A549 (cell line): Measurements from ENCODE around the gene IRF9. TPM values are rescaled to one million over a fixed set of nuclear protein-coding genes. Genes with fewer than 3 reads are reported as not detected.

Source experiments
- ATAC-seq, 2 experiments: fragments of 200-7000 bp in 1 of 2; fragments of >200 bp in 1 of 2; cut with Nextera tagmentation in 1 of 2; cut with Tn5 transposase in 1 of 2; 3 replicates each; pipeline versions ENCODE4 v1.8.0 to v1.9.1; 2018 to 2020; ENCODE audit warnings: mild to moderate bottlenecking in 1 of 2, moderate library complexity in 1 of 2
- CTCF ChIA-PET: fragments of 300-600 bp; sonication (Branson Sonifier 250); formaldehyde crosslinking; extraction: SDS; loops from one replicate; lab custom pipeline; 2021; ENCODE audit warnings: antibody characterized with exemption, inconsistent platforms; lab: Yijun Ruan, JAX
- POLR2A ChIA-PET: fragments of 350-600 bp; formaldehyde crosslinking; extraction: SDS; loops from one replicate; lab custom pipeline; 2021; ENCODE audit warnings: antibody characterized with exemption, inconsistent platforms; lab: Yijun Ruan, JAX
- DNase-seq, 2 experiments: peaks; one replicate each; pipeline versions ENCODE4 v3.0.0 to v3.0.0-alpha.2; 2011 to 2016; ENCODE audit warnings: low read depth in 1 of 2, low spot score in 1 of 2
- FAIRE-seq: peaks from 2 replicates; lab custom pipeline; 2011; peaks lifted over from hg19 to GRCh38; lab: Jason Lieb, UNC
- H3K27ac ChIP-seq, 2 experiments: fragments of >200 bp; sonication (Bioruptor Twin); formaldehyde crosslinking; 3 replicates each; pipeline ENCODE4 v1.5.1; 2016 to 2017
- H3K4me1 ChIP-seq: fragments of >200 bp; sonication (Bioruptor Twin); formaldehyde crosslinking; 3 replicates; pipeline ENCODE4 v1.6.1; 2016
- H3K4me2 ChIP-seq: fragments of >200 bp; sonication (Bioruptor Twin); formaldehyde crosslinking; 3 replicates; pipeline ENCODE4 v1.6.1; 2016
- H3K4me3 ChIP-seq: fragments of >200 bp; sonication (Bioruptor Twin); formaldehyde crosslinking; 3 replicates; pipeline ENCODE4 v1.5.1; 2016
- H3K9me3 ChIP-seq: fragments of >200 bp; sonication (Bioruptor Twin); formaldehyde crosslinking; 3 replicates; pipeline ENCODE4 v1.6.1; 2016
- CBX8 ChIP-seq: fragments of 200-600 bp; sonication (generic); IDR thresholded peaks from 2 replicates; pipeline ENCODE4 v1.6.1; 2016
- CHD4 ChIP-seq: fragments of 200-600 bp; sonication (generic); IDR thresholded peaks from 2 replicates; pipeline ENCODE4 v1.6.1; 2016; ENCODE audit warnings: antibody characterized with exemption, mild to moderate bottlenecking, borderline replicate concordance
- CTCF ChIP-seq: fragments of >200 bp; sonication (Bioruptor Twin); formaldehyde crosslinking; IDR thresholded peaks from 3 replicates; pipeline ENCODE4 v1.5.1; 2016
- E2F6 ChIP-seq: IDR thresholded peaks from 2 replicates; pipeline ENCODE4 v1.6.1; 2012; ENCODE audit warnings: low read depth, borderline replicate concordance
- EHF ChIP-seq: fragments of 250-450 bp; sonication (Bioruptor Pico); IDR thresholded peaks from 2 replicates; pipeline ENCODE4 v1.5.0; 2020; ENCODE audit warnings: mild to moderate bottlenecking
- ELK1 ChIP-seq: fragments of 150-350 bp; IDR thresholded peaks from 2 replicates; pipeline ENCODE4 v1.6.1; 2014; ENCODE audit warnings: low read depth, mild to moderate bottlenecking, low read length
- EP300 ChIP-seq, 2 experiments: fragments of >200 bp; sonication (Bioruptor Twin); formaldehyde crosslinking; IDR thresholded peaks; 2 replicates in 1 of 2; 3 replicates in 1 of 2; pipeline ENCODE4 v1.6.1; 2016 to 2017
- ESRRA ChIP-seq: fragments of 150-350 bp; IDR thresholded peaks from 2 replicates; pipeline ENCODE4 v1.6.1; 2014; ENCODE audit warnings: mild to moderate bottlenecking, low read length, borderline replicate concordance
- FOSL2 ChIP-seq, 2 experiments: fragments of 450-650 bp in 1 of 2; fragments of >200 bp in 1 of 2; sonication (Bioruptor Twin) in 1 of 2; formaldehyde crosslinking; IDR thresholded peaks; 2 replicates each; pipeline versions ENCODE4 v1.5.0 to v1.6.1; 2016 to 2020; ENCODE audit warnings: mild to moderate bottlenecking in 1 of 2, moderate library complexity in 1 of 2
- HMGXB4 ChIP-seq: fragments of 250-450 bp; sonication (Bioruptor Pico); IDR thresholded peaks from 2 replicates; pipeline ENCODE4 v1.5.0; 2021; ENCODE audit warnings: mild to moderate bottlenecking, moderate library complexity, borderline replicate concordance
- HOXA7 ChIP-seq: fragments of 250-450 bp; sonication (Bioruptor Pico); IDR thresholded peaks from 2 replicates; pipeline ENCODE4 v1.5.0; 2020; ENCODE audit warnings: mild to moderate bottlenecking, moderate library complexity
- JUNB ChIP-seq: fragments of >200 bp; sonication (Bioruptor Twin); formaldehyde crosslinking; IDR thresholded peaks from 2 replicates; pipeline ENCODE4 v1.6.1; 2016
- MYC ChIP-seq: IDR thresholded peaks from 2 replicates; pipeline ENCODE4 v1.6.1; 2012; ENCODE audit warnings: mild to moderate bottlenecking, inconsistent platforms, low read length, improper control_type of control experiment, borderline replicate concordance
- POLR2AphosphoS2 ChIP-seq: conservative IDR thresholded peaks from 2 replicates; pipeline ENCODE4 v1.6.1; 2012; ENCODE audit warnings: low read length, improper control_type of control experiment, inconsistent platforms
- RFX5 ChIP-seq: fragments of 450-650 bp; IDR thresholded peaks from 2 replicates; pipeline ENCODE4 v1.7.1; 2014; ENCODE audit warnings: antibody characterized with exemption, mild to moderate bottlenecking, moderate library complexity
- RNF2 ChIP-seq: fragments of 200-600 bp; sonication (generic); IDR thresholded peaks from 2 replicates; pipeline ENCODE4 v1.6.1; 2016; ENCODE audit warnings: low read depth, mild to moderate bottlenecking, antibody characterized with exemption, moderate library complexity, borderline replicate concordance
- SREBF2 ChIP-seq: fragments of 450-650 bp; IDR thresholded peaks from 2 replicates; pipeline ENCODE4 v1.6.1; 2014; ENCODE audit warnings: mild to moderate bottlenecking, moderate library complexity
- ZSCAN20 ChIP-seq: fragments of 250-450 bp; sonication (Bioruptor Pico); IDR thresholded peaks from 2 replicates; pipeline ENCODE4 v1.8.0; 2022; ENCODE audit warnings: mild to moderate bottlenecking, moderate library complexity
- WGBS: methylation state at CpG from one replicate; pipeline ENCODE4 v1.1.6; 2017; ENCODE audit errors: missing lambda C conversion rate; 5-methylcytosine and 5-hydroxymethylcytosine counted together
- polyA plus RNA-seq, 4 experiments: library from polyadenylated mRNA; depleted of rRNA in 3 of 4; stranded (reverse); fragments of >200 nt; fragmentation: RNase III in 1 of 4; extraction: RNeasy Plus Mini Kit Qiagen cat#74134 plus additional on column Dnase treatment in 1 of 4; gene quantifications; 2 replicates in 3 of 4; 3 replicates in 1 of 4; pipeline ENCODE4 v1.2.3, GENCODE V29; 2011 to 2017

Gene IRF9
- polyA plus RNA-seq, 2 of the 4 experiments (the other 2 are of a cell fraction): 19.0 to 23.1 TPM

- ChIA-PET POLR2A (no interaction called here), CTCF (interaction anchor here (0.7 to 1.6 kb wide), 5 partner anchors 11 to 39 kb away, joined by 3 read pairs; partner anchors contain the start of genes EMC9 and IRF9)
- 84% methylated on average over 8 of the region's 8 CpGs for WGBS
- H3K9me3 ChIP-seq: no peaks in the 10 kb centered on the region
- no peak for DNase-seq
- ATAC-seq: no peak
- no peak for TF ChIP-seq HMGXB4 (CRISPR knock-in tag)
- TF ChIP-seq E2F6: no peak
- TF ChIP-seq CHD4: no peak
- no peak for TF ChIP-seq ESRRA
- no peak for TF ChIP-seq MYC
- no peak for TF ChIP-seq CTCF
- TF ChIP-seq SREBF2: no peak
- TF ChIP-seq POLR2AphosphoS2: no peak
- no peak for TF ChIP-seq EHF (CRISPR knock-in tag)
- no peak for TF ChIP-seq EP300 (IDR thresholded peaks at IDR 0.05)
- no peak overlapping the region for H3K4me3 ChIP-seq
- no peak for FAIRE-seq
- H3K4me2 ChIP-seq: no peak overlapping the region
- no peak overlapping the region for H3K27ac ChIP-seq
- H3K4me1 ChIP-seq: no peaks in the 10 kb centered on the region
Measured at GRCh38 chr14:24129410-24129998, 31.6 kb upstream of the IRF9 start.

- no peak within 1 kb of the TSS for H3K27ac ChIP-seq
- no peak within 1 kb of the TSS for H3K4me2 ChIP-seq
- no peak for TF ChIP-seq EHF (CRISPR knock-in tag)
- no peak for TF ChIP-seq CHD4
- TF ChIP-seq ELK1: no peak
- ChIA-PET POLR2A (no interaction called here), CTCF (interaction anchor here (0.6 to 1.3 kb wide), 3 partner anchors 11 to 202 kb away, joined by 3 to 4 read pairs (median 3); partner anchors contain the start of genes EMC9 and IRF9)
- no peak within 1 kb of the TSS for H3K4me3 ChIP-seq
- H3K4me1 ChIP-seq: peaks cover 4% of the 10 kb centered on the region; the same call in 1 of the 3 replicates
- ATAC-seq: no peak
- DNase-seq: no peak
- no peak for FAIRE-seq
- WGBS: 89% methylated on average over 5 of the region's 5 CpGs
- H3K9me3 ChIP-seq: no peaks in the 10 kb centered on the region
Measured at GRCh38 chr14:24130380-24130716, 30.7 kb upstream of the IRF9 start, which contains the start of gene FITM1. FITM1 (plus strand) TSS chr14:24130659; CDS start chr14:24131564, 905 bp downstream.

- FAIRE-seq (no peak), DNase-seq (no peak), ATAC-seq (no peak)
- ChIA-PET CTCF (interaction anchor here (0.7 to 2.4 kb wide), 4 partner anchors 10 to 30 kb away, joined by 4 to 8 read pairs (median 4); partner anchors contain the start of genes IRF9 and NRL), POLR2A (no interaction called here)
- Histone ChIP-seq H3K4me3 (no peak overlapping the region), H3K9me3 (no peaks in the 10 kb centered on the region), H3K4me1 (peaks cover 5% of the 10 kb centered on the region; the same call in 1 of the 3 replicates), H3K4me2 (no peak overlapping the region), H3K27ac (no peak overlapping the region)
- no peak for TF ChIP-seq RNF2
- TF ChIP-seq HOXA7 (CRISPR knock-in tag): no peak
- TF ChIP-seq JUNB: no peak
- TF ChIP-seq CBX8: no peak
- TF ChIP-seq ZSCAN20 (CRISPR knock-in tag): no peak
- TF ChIP-seq FOSL2 (IDR thresholded peaks at IDR 0.05): no peak
- TF ChIP-seq FOSL2 (CRISPR knock-in tag; IDR thresholded peaks at IDR 0.05): no peak
- no peak for TF ChIP-seq RFX5
- WGBS: 50% methylated on average over 5 of the region's 7 CpGs
Measured at GRCh38 chr14:24130717-24131548, 30.1 kb upstream of the IRF9 start.
